ENCODE measurements around the gene C11orf68.

Gene C11orf68

DNA sequence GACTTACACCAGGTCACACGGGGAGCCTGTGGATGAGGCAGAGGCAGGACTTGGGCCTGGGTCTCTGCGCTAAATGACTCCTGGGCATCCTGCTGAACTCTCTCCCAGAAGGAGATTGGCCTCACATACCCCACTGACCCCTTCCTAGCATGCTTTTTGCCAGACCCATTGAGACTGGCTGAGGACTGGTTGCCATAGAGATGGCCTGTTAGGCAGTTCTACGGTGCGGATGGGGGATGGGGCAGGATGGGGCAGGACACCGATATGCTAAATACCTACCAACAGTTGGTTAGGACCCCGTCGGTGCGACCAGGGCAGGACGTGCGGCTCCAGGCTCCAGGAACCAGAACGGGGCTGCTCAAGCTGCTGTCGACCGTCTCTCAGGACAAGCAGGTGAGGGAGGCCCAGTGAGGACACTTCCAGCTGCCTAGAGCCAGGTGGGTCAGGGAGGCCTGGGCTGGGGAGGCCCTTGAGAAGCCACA is 26.6 kb upstream of the C11orf68 start, which contains the start of gene TSGA10IP:
Gene TSGA10IP, plus strand, starts transcription at position 51 of the 482 bp plus-strand sequence. Its CDS starts 196 bp downstream, at position 247.
- no peak within 1 kb of the TSS for H3K4me3 ChIP-seq (ENCODE audit: low read depth, low read length)
- in situ Hi-C loops (cut with HindIII; ENCODE audit: low sequenced_read_pairs) = no loop called here
- TF ChIP-seq, protein P1, sequence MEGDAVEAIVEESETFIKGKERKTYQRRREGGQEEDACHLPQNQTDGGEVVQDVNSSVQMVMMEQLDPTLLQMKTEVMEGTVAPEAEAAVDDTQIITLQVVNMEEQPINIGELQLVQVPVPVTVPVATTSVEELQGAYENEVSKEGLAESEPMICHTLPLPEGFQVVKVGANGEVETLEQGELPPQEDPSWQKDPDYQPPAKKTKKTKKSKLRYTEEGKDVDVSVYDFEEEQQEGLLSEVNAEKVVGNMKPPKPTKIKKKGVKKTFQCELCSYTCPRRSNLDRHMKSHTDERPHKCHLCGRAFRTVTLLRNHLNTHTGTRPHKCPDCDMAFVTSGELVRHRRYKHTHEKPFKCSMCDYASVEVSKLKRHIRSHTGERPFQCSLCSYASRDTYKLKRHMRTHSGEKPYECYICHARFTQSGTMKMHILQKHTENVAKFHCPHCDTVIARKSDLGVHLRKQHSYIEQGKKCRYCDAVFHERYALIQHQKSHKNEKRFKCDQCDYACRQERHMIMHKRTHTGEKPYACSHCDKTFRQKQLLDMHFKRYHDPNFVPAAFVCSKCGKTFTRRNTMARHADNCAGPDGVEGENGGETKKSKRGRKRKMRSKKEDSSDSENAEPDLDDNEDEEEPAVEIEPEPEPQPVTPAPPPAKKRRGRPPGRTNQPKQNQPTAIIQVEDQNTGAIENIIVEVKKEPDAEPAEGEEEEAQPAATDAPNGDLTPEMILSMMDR (IDR thresholded peaks at IDR 0.05; ENCODE audit: low read depth, low read length) = no peak
- DNase-seq (ENCODE audit: low read depth, low spot score) = no peak

DNA sequence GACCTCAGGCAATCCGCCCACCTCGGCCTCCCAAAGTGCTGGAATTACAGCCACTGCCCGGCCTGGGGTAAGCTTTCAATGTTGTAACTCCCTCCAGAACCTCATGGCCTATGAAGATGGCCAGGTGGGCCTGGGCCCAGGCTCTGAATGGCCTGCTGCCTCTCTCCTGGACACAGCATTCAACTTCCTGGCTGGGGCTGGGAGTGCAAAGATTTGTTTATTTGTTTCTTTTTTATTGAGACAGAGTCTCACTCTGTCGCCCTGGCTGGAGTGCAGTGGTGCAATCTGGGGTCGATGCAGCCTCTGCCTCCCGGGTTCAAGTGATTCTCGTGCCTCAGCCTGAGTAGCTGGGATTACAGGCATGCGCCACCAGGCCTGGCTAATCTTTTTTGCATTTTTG is 25.9 kb upstream of the C11orf68 start:
- DNase-seq (ENCODE audit: low read depth, low spot score) = no peak
- TF ChIP-seq, protein P1 (IDR thresholded peaks at IDR 0.05; ENCODE audit: low read depth, low read length) = no peak
- H3K4me3 ChIP-seq (ENCODE audit: low read depth, low read length) = no peak overlapping the region
- in situ Hi-C loops (cut with HindIII; ENCODE audit: low sequenced_read_pairs) = no loop called here

DNA sequence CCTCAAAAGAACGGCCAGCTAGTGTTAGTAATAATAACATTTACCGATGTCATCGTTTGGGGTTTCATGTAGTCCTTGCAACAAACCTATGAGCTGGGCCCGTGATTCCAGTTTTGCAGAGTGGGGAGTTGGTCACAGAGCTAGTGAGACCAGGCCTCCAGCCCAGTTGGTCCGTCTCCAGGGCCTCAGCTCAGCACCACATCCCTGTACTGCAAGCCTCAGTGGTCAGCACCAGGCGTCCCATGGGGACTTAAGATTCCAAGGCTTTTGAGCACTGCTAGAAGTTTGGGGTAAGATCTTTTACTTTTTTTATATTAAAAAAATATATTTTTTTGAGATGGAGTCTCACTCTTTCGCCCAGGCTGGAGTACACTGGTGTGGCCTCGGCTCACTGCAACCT is 25.3 kb upstream of the C11orf68 start:
- H3K4me3 ChIP-seq (ENCODE audit: low read depth, low read length) = no peak overlapping the region
- in situ Hi-C loops (cut with HindIII; ENCODE audit: low sequenced_read_pairs) = no loop called here
- no peak for DNase-seq (ENCODE audit: low read depth, low spot score)
- TF ChIP-seq, protein P1 (IDR thresholded peaks at IDR 0.05; ENCODE audit: low read depth, low read length) = no peak

DNA sequence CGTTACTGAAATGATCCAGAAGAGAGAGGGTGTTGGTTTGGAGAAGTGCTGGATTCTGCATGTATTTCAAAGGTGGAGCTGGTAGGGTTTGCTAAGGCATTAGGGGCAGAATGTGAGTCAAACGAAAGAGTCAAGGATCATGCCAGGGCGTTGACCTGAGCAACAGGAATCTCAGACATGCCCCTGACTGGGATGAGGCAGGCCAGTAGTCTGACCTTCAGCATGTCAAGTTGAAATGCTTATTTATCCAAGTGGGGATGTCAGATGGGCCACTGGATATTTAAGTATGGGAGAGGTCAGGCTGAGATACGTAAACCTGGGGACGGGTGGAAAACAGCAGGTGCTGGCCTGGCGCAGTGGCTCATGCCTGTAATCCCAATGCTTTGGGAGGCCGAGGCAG is 23.7 kb upstream of the C11orf68 start:
- TF ChIP-seq, protein P1 (IDR thresholded peaks at IDR 0.05; ENCODE audit: low read depth, low read length) = no peak
- H3K4me3 ChIP-seq (ENCODE audit: low read depth, low read length) = no peak overlapping the region
- no peak for DNase-seq (ENCODE audit: low read depth, low spot score)
- in situ Hi-C loops (cut with HindIII; ENCODE audit: low sequenced_read_pairs) = no loop called here

DNA sequence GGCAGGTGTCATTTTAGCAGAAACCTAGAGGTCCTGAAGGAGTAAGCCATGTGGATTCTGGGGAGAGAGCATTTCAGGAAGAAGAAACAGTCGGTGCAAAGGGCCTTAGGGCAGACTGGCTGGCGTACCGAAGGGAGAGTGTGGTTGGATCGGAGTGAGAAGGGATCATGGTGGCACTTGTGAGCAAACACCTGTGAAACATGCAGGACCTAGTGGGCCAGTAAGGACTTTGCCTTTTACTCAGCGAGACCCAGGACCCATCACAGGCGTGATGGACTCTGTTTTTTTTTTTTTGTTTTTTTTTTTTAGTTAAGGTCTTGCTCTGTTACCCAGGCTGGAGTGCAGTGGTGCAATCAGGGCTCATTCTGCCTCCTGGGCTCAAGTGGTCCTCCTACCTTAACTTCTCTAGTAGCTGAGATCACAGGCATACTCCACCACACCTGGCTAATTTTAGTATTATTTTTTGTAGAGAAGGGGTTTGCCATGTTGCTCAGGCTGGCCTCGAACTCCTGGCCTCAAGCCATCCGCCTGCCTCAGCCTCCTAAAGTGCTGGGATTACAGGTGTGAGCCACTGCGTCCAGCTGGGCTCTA is 23.0 kb upstream of the C11orf68 start:
- in situ Hi-C loops (cut with HindIII; ENCODE audit: low sequenced_read_pairs) = no loop called here
- TF ChIP-seq, protein P1 (IDR thresholded peaks at IDR 0.05; ENCODE audit: low read depth, low read length) = no peak
- DNase-seq (ENCODE audit: low read depth, low spot score) = no peak
- no peak overlapping the region for H3K4me3 ChIP-seq (ENCODE audit: low read depth, low read length)

DNA sequence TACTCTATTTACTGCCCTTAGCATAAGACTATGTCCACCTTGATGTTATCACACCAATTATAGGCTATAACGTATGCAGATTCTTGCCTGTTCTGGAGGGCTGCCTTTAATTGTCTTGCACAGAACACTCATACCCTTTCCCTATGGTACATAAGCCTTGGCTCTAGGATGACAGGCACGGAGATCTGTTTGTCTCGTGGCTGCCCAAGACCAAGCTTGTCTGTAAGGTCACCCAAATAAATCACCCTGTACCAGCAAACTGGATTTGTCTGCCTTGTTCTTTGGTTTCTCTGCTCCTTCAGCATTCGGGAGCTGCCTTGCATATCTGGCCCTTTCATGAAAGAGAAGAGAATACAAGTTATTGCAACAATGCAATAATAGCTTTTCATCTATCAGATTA is 18.9 kb upstream of the C11orf68 start:
- no peak overlapping the region for H3K4me3 ChIP-seq (ENCODE audit: low read depth, low read length)
- DNase-seq (ENCODE audit: low read depth, low spot score) = no peak
- TF ChIP-seq, protein P1 (IDR thresholded peaks at IDR 0.05; ENCODE audit: low read depth, low read length) = no peak
- in situ Hi-C loops (cut with HindIII; ENCODE audit: low sequenced_read_pairs) = no loop called here

Measured in astrocyte of the spinal cord (primary cell).